ENCODE results near the gene DCDC1. TPM values are rescaled to one million over a fixed set of nuclear protein-coding genes. Genes with fewer than 3 reads are reported as not detected.

Gene DCDC1
- total and polyA plus RNA-seq, 12 donors: 0.07 to 1.5 (median 0.29) TPM; not detected in 1

DNA sequence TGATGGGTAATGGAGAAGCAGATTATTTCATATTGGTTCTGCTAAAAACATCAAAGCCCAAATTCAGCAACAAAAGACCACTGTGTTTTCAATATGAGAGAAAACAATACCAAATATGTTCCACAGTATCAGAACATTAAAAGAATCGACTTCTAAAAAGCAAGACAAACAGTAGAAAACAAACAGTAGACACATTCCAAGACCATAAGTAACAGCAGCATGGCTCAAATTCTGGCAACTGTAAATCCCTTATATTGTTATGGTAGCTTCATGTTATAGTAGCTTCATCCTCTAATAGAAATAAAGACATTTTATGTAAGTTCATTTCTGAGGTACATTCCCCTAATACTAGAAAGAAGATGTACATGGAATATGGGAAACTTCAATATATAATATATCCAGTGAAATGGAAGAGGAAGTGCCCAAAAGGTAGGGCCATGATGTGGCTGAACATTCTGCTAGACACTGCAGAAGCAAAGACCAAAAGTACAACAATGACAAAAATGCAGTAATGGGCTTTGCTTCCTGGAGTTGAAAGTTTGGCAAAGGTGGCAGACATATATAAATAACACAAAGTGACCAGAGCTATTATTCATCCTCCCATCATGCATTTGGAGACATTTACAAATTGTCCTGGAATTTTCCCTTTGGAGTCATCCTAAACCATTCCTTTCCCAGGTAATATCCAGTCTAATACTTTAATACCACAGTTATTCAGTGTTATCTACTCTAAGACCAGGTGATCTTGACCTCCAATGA is 299.9 kb downstream of the DCDC1 start:
- intact Hi-C loops (cut with DNase I): no loop called here
- H3K9me3 ChIP-seq (replicated peaks in 1 of 3): no peaks in the 10 kb centered on the region
- TF ChIP-seq, protein P1, sequence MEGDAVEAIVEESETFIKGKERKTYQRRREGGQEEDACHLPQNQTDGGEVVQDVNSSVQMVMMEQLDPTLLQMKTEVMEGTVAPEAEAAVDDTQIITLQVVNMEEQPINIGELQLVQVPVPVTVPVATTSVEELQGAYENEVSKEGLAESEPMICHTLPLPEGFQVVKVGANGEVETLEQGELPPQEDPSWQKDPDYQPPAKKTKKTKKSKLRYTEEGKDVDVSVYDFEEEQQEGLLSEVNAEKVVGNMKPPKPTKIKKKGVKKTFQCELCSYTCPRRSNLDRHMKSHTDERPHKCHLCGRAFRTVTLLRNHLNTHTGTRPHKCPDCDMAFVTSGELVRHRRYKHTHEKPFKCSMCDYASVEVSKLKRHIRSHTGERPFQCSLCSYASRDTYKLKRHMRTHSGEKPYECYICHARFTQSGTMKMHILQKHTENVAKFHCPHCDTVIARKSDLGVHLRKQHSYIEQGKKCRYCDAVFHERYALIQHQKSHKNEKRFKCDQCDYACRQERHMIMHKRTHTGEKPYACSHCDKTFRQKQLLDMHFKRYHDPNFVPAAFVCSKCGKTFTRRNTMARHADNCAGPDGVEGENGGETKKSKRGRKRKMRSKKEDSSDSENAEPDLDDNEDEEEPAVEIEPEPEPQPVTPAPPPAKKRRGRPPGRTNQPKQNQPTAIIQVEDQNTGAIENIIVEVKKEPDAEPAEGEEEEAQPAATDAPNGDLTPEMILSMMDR (IDR thresholded peaks at IDR 0.05): no peak
- no peak for TF ChIP-seq POLR2A (IDR thresholded peaks at IDR 0.05)
- H3K36me3 ChIP-seq (replicated peaks in 1 of 2): no peaks in the 10 kb centered on the region
- no peak overlapping the region for H3K27ac ChIP-seq
- H3K4me1 ChIP-seq (replicated peaks in 1 of 2): no peaks in the 10 kb centered on the region
- no peak for DNase-seq
- H3K27me3 ChIP-seq: no peaks in the 10 kb centered on the region
- 47 to 67% (median 49%) methylated on average over 1 of the region's 1 CpG for WGBS, 4 donors
- no peak overlapping the region for H3K4me3 ChIP-seq

DNA sequence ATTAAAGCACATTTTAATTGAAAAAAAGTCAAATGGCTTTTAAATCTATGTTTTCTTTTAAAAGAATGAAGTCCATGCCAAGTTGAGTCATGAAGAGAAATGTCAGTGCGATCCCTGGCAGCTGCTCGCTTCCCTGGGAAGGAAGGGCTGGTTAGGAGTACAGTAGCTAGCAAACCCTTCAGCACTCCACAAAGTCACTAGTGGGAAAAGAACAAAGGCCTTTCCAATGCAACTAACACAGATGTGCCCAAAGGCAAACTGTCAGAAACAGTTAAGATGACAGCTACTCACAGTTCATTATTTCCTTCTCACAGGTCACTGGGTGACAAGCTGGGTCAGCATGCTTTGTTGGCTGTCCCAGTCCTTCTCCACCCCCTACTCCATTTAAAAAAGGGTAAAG is 308.7 kb downstream of the DCDC1 start:
- TF ChIP-seq, protein P1 (IDR thresholded peaks at IDR 0.05): no peak
- TF ChIP-seq POLR2A (IDR thresholded peaks at IDR 0.05): no peak
- H3K27me3 ChIP-seq: no peaks in the 10 kb centered on the region
- H3K9me3 ChIP-seq (replicated peaks in 1 of 3): no peaks in the 10 kb centered on the region
- WGBS, 4 donors: 28 to 39% (median 35%) methylated on average over 2 of the region's 2 CpGs
- peak in 1 of 7 donors; percentile 7 for DNase-seq
- no peaks in the 10 kb centered on the region for H3K4me1 ChIP-seq (replicated peaks in 1 of 2)
- no peak overlapping the region for H3K27ac ChIP-seq
- H3K36me3 ChIP-seq (replicated peaks in 1 of 2): no peaks in the 10 kb centered on the region
- intact Hi-C loops (cut with DNase I): no loop called here
- no peak overlapping the region for H3K4me3 ChIP-seq

DNA sequence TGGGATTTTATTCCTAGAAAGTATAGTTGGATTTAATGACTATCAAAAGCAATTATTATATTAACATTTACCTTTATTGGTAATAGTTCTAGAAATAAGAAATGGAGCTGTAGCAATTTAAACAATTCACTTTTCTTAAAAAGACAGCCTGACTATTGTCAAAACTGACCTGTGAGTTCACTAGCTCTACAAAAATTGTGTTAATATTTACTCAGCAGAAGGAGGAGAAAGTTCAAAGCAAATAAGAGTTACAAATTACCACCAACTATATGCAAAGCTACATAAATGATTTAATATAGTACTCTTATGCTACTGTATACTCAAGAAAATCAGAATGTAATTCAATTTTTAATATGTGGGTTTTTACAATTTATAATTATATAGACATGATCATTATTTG is 310.0 kb downstream of the DCDC1 start:
- H3K9me3 ChIP-seq (replicated peaks in 1 of 3): no peaks in the 10 kb centered on the region
- no peaks in the 10 kb centered on the region for H3K4me1 ChIP-seq (replicated peaks in 1 of 2)
- TF ChIP-seq, protein P1 (IDR thresholded peaks at IDR 0.05): no peak
- TF ChIP-seq POLR2A (IDR thresholded peaks at IDR 0.05): no peak

DNA sequence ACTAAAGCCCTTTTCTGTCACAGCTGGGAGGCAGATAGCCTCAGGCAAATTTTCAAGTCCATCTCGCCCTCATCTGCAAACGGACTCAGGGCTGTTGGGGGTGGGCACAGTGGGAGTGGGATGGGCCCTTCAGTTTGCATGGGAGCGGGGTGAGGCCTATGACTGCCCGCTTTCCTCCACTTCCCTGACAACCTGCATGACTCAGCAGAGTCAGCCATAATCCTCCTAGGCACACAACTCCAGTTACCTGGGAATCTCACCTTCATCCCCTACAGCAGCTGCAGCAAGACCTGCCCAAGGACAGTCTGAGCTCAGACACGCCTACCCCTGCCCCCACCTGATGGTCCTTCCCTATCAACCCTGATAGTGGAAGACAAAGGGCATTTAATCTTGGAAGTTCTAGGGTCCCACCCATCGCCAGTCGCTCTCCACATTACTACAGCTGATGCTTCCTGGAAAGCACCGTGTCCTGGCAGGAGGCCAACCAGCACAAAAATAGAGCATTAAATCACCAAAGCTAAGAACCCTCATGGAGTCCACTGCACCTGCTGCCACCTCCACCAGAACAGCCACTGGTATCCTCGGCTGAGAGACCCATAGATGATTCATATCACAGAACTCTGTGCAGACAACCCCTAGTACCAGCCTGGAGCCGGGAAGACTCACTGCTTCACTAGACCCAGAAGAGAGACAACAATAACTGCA is 319.3 kb downstream of the DCDC1 start:
- Histone ChIP-seq H3K9me3 (replicated peaks in 1 of 3) (no peaks in the 10 kb centered on the region), H3K4me3 (no peak overlapping the region), H3K27ac (no peak overlapping the region), H3K4me1 (replicated peaks in 1 of 2) (no peaks in the 10 kb centered on the region), H3K36me3 (replicated peaks in 1 of 2) (no peaks in the 10 kb centered on the region), H3K27me3 (no peaks in the 10 kb centered on the region)
- DNase-seq: no peak
- TF ChIP-seq, protein P1 (IDR thresholded peaks at IDR 0.05): no peak
- TF ChIP-seq POLR2A (IDR thresholded peaks at IDR 0.05): no peak
- intact Hi-C loops (cut with DNase I): no loop called here
- WGBS, 4 donors: 67 to 79% (median 70%) methylated on average over 6 to 10 of the region's 10 CpGs

More for the DNA sequence above, 310.0 kb downstream of the DCDC1 start:
- intact Hi-C loops (cut with DNase I): no loop called here
- Histone ChIP-seq H3K36me3 (replicated peaks in 1 of 2) (no peaks in the 10 kb centered on the region), H3K4me3 (no peak overlapping the region), H3K27me3 (no peaks in the 10 kb centered on the region), H3K27ac (no peak overlapping the region)
- no peak for DNase-seq

Data from adrenal gland (tissue), 12 donors.